Measurements from ENCODE around the gene LRRN2.

DNA sequence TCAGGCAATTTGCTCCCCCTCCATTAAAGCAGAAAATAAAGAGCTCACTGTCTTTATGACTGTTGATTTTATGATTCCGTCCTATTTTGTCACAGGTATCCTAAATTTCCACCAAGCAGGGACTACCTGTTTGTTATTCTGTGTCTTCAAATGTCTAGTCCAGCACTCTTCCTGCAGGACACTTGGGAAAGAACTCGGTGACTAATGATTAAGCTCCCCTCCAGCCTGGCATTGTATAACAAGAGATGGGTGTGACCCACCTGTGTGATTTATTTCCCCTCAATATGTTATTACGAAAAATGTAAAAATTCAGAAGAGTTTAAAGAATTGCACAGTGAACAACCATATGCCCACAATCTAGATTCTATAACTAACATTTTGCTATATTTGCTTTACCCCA, 42.9 kb upstream of the LRRN2 start:
- TF ChIP-seq, protein P1, sequence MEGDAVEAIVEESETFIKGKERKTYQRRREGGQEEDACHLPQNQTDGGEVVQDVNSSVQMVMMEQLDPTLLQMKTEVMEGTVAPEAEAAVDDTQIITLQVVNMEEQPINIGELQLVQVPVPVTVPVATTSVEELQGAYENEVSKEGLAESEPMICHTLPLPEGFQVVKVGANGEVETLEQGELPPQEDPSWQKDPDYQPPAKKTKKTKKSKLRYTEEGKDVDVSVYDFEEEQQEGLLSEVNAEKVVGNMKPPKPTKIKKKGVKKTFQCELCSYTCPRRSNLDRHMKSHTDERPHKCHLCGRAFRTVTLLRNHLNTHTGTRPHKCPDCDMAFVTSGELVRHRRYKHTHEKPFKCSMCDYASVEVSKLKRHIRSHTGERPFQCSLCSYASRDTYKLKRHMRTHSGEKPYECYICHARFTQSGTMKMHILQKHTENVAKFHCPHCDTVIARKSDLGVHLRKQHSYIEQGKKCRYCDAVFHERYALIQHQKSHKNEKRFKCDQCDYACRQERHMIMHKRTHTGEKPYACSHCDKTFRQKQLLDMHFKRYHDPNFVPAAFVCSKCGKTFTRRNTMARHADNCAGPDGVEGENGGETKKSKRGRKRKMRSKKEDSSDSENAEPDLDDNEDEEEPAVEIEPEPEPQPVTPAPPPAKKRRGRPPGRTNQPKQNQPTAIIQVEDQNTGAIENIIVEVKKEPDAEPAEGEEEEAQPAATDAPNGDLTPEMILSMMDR (IDR thresholded peaks at IDR 0.05), result no peak
- TF ChIP-seq, protein P2, sequence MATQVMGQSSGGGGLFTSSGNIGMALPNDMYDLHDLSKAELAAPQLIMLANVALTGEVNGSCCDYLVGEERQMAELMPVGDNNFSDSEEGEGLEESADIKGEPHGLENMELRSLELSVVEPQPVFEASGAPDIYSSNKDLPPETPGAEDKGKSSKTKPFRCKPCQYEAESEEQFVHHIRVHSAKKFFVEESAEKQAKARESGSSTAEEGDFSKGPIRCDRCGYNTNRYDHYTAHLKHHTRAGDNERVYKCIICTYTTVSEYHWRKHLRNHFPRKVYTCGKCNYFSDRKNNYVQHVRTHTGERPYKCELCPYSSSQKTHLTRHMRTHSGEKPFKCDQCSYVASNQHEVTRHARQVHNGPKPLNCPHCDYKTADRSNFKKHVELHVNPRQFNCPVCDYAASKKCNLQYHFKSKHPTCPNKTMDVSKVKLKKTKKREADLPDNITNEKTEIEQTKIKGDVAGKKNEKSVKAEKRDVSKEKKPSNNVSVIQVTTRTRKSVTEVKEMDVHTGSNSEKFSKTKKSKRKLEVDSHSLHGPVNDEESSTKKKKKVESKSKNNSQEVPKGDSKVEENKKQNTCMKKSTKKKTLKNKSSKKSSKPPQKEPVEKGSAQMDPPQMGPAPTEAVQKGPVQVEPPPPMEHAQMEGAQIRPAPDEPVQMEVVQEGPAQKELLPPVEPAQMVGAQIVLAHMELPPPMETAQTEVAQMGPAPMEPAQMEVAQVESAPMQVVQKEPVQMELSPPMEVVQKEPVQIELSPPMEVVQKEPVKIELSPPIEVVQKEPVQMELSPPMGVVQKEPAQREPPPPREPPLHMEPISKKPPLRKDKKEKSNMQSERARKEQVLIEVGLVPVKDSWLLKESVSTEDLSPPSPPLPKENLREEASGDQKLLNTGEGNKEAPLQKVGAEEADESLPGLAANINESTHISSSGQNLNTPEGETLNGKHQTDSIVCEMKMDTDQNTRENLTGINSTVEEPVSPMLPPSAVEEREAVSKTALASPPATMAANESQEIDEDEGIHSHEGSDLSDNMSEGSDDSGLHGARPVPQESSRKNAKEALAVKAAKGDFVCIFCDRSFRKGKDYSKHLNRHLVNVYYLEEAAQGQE (IDR thresholded peaks at IDR 0.05; ENCODE audit: insufficient read depth in 1 of 2, low read depth in 2 of 2, low read length in 1 of 2), result no peak
- TF ChIP-seq POLR2AphosphoS5 (IDR thresholded peaks at IDR 0.05; ENCODE audit: low read depth, low read length) (no peak), TCF7L2 (IDR thresholded peaks at IDR 0.05; ENCODE audit: low read depth, low read length) (no peak), SIN3A (IDR thresholded peaks at IDR 0.05; ENCODE audit: borderline replicate concordance, insufficient read depth, low read depth, low read length) (no peak)
